Neural cell (in vitro differentiated cells): ENCODE results near the gene SAE1. TPM values are rescaled to one million over a fixed set of nuclear protein-coding genes. Genes with fewer than 3 reads are reported as not detected.

Experiments used
- H2AFZ ChIP-seq: fragments of 200-600, 300-800 bp; sonication (generic), shearing (Covaris generic); 2 replicates; pipeline ENCODE4 v1.6.0; 2014; ENCODE audit warnings: low read depth, mild to moderate bottlenecking, antibody characterized with exemption, low read length, moderate library complexity
- H3F3A ChIP-seq: fragments of 200-600 bp; shearing (Covaris generic); 2 replicates; pipeline ENCODE4 v1.6.1; 2016; ENCODE audit warnings: mild to moderate bottlenecking, moderate library complexity, mixed read lengths, antibody characterized with exemption, low read length; ENCODE audit not compliant: insufficient read depth, poor library complexity, severe bottlenecking
- H3K27ac ChIP-seq: fragments of 200-600, 300-800 bp; sonication (generic), shearing (Covaris generic); 2 replicates; pipeline ENCODE4 v1.5.1; 2014; ENCODE audit warnings: mild to moderate bottlenecking, low read length, moderate library complexity
- H3K27me3 ChIP-seq: fragments of 300-800, 200-600 bp; sonication (generic), shearing (Covaris generic); 2 replicates; pipeline ENCODE4 v1.6.0; 2014; ENCODE audit warnings: mild to moderate bottlenecking, low read depth, low read length, moderate library complexity; ENCODE audit not compliant: insufficient read depth
- H3K36me3 ChIP-seq: fragments of 300-800, 200-600 bp; sonication (generic), shearing (Covaris generic); 2 replicates; pipeline ENCODE4 v1.5.1; 2014; ENCODE audit warnings: mild to moderate bottlenecking, antibody characterized with exemption, low read length, moderate library complexity; ENCODE audit not compliant: insufficient read depth
- H3K4me2 ChIP-seq: fragments of 300-800, 200-600 bp; sonication (generic), shearing (Covaris generic); 2 replicates; pipeline ENCODE4 v1.6.0; 2014; ENCODE audit warnings: mild to moderate bottlenecking, low read length
- H3K4me3 ChIP-seq: fragments of 300-800, 200-600 bp; sonication (generic), shearing (Covaris generic); 2 replicates; pipeline ENCODE4 v1.5.1; 2014; ENCODE audit warnings: mild to moderate bottlenecking, low read length, moderate library complexity
- H3K79me2 ChIP-seq: fragments of 200-600 bp; shearing (Covaris generic); replicated peaks from 2 replicates; pipeline ENCODE4 v1.6.0; 2014; ENCODE audit warnings: mild to moderate bottlenecking, low read length, moderate library complexity; ENCODE audit not compliant: insufficient read depth
- H3K9ac ChIP-seq: fragments of 300-800, 200-600 bp; sonication (generic), shearing (Covaris generic); 2 replicates; pipeline ENCODE4 v1.6.1; 2016; ENCODE audit warnings: mild to moderate bottlenecking, low read length, mixed read lengths
- H3K9me2 ChIP-seq: fragments of 200-600 bp; shearing (Covaris generic); 2 replicates; pipeline ENCODE4 v1.6.1; 2016; ENCODE audit warnings: mild to moderate bottlenecking, low read length, mixed read lengths; ENCODE audit not compliant: insufficient read depth
- H3K9me3 ChIP-seq: fragments of 200-600, 300-800 bp; sonication (generic), shearing (Covaris generic); 2 replicates; pipeline ENCODE4 v1.6.1; 2016; ENCODE audit warnings: mild to moderate bottlenecking, mixed run types, low read length, moderate library complexity, mixed read lengths
- H4K20me1 ChIP-seq: fragments of 200-600 bp; shearing (Covaris generic); 2 replicates; pipeline ENCODE4 v1.6.1; 2016; ENCODE audit warnings: mild to moderate bottlenecking, mixed run types; ENCODE audit not compliant: insufficient read depth
- EP300 ChIP-seq: fragments of 450-650 bp; conservative IDR thresholded peaks from 2 replicates; pipeline ENCODE4 v1.6.1; 2014; ENCODE audit warnings: antibody characterized with exemption, mild to moderate bottlenecking, moderate library complexity; ENCODE audit not compliant: poor library complexity, severe bottlenecking
- EZH2 ChIP-seq: fragments of 200-600, 300-800 bp; shearing (Covaris generic), sonication (generic); IDR thresholded peaks from 2 replicates; pipeline ENCODE4 v1.6.1; 2014; ENCODE audit warnings: antibody characterized with exemption, low read length, borderline replicate concordance, mild to moderate bottlenecking; ENCODE audit not compliant: insufficient read depth, poor library complexity, severe bottlenecking
- MXI1 ChIP-seq: fragments of 450-650 bp; conservative IDR thresholded peaks from 2 replicates; pipeline ENCODE4 v1.6.1; 2014; ENCODE audit warnings: antibody characterized with exemption, mild to moderate bottlenecking; ENCODE audit not compliant: poor library complexity, severe bottlenecking
- POLR2AphosphoS5 ChIP-seq: IDR thresholded peaks from 2 replicates; pipeline ENCODE4 v1.6.1; 2012
- RAD21 ChIP-seq: fragments of 450-650 bp; conservative IDR thresholded peaks from 2 replicates; pipeline ENCODE4 v1.6.1; 2014; ENCODE audit warnings: antibody characterized with exemption, mild to moderate bottlenecking, moderate library complexity
- SMC3 ChIP-seq: fragments of 450-650 bp; conservative IDR thresholded peaks from 2 replicates; pipeline ENCODE4 v1.6.1; 2014; ENCODE audit warnings: antibody characterized with exemption, mild to moderate bottlenecking, moderate library complexity; ENCODE audit not compliant: poor library complexity
- TAF1 ChIP-seq: IDR thresholded peaks from 2 replicates; pipeline ENCODE4 v1.6.1; 2012; ENCODE audit warnings: low read depth
- polyA plus RNA-seq: library from polyadenylated mRNA; depleted of rRNA; stranded (reverse); fragments of >200 nt; gene quantifications from 2 replicates; pipeline ENCODE4 v1.2.3, GENCODE V29; 2014
- TF ChIP-seq, protein P1 (sequence below): IDR thresholded peaks from 2 replicates; pipeline ENCODE4 v1.6.1; 2012; ENCODE audit warnings: borderline replicate concordance
- TF ChIP-seq, protein P2 (sequence below): fragments of 450-650 bp; IDR thresholded peaks from 2 replicates; pipeline ENCODE4 v1.5.1; 2014; ENCODE audit warnings: antibody characterized with exemption, mild to moderate bottlenecking, moderate library complexity; ENCODE audit not compliant: poor library complexity, severe bottlenecking

The SAE1 gene
- polyA plus RNA-seq, 1 donor from 2014 or later, result 178 TPM

DNA sequence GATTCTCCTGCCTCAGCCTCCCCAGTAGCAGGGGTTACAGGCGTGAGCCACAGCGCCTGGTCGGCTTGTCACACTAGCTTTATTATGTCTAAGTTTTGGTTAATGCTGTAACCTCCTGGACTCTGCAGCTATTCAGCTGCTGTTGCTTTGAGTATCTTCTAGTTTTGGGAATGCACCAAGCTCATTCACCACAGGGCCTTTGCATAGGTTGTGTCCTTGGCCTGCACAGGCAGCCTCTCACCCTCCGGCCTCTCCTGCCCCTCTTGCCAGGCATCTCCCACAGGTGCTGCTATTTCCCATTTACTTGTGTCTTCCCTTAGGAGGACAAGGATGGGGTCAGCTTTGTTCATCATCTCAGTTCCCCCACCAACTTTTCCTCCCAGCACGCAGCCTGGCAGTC lies 123.3 kb downstream of the SAE1 start:
- H3K9me3 ChIP-seq, result no peaks in the 10 kb centered on the region
- no peak overlapping the region for H3K9ac ChIP-seq
- no peaks in the 10 kb centered on the region for H3K27me3 ChIP-seq
- no peak overlapping the region for H3K4me2 ChIP-seq
- H3K36me3 ChIP-seq, result no peaks in the 10 kb centered on the region
- no peaks in the 10 kb centered on the region for H3K79me2 ChIP-seq
- no peaks in the 10 kb centered on the region for H3F3A ChIP-seq
- no peak overlapping the region for H2AFZ ChIP-seq
- H3K4me3 ChIP-seq, result no peak overlapping the region
- no peak overlapping the region for H3K27ac ChIP-seq
- TF ChIP-seq, protein P1, sequence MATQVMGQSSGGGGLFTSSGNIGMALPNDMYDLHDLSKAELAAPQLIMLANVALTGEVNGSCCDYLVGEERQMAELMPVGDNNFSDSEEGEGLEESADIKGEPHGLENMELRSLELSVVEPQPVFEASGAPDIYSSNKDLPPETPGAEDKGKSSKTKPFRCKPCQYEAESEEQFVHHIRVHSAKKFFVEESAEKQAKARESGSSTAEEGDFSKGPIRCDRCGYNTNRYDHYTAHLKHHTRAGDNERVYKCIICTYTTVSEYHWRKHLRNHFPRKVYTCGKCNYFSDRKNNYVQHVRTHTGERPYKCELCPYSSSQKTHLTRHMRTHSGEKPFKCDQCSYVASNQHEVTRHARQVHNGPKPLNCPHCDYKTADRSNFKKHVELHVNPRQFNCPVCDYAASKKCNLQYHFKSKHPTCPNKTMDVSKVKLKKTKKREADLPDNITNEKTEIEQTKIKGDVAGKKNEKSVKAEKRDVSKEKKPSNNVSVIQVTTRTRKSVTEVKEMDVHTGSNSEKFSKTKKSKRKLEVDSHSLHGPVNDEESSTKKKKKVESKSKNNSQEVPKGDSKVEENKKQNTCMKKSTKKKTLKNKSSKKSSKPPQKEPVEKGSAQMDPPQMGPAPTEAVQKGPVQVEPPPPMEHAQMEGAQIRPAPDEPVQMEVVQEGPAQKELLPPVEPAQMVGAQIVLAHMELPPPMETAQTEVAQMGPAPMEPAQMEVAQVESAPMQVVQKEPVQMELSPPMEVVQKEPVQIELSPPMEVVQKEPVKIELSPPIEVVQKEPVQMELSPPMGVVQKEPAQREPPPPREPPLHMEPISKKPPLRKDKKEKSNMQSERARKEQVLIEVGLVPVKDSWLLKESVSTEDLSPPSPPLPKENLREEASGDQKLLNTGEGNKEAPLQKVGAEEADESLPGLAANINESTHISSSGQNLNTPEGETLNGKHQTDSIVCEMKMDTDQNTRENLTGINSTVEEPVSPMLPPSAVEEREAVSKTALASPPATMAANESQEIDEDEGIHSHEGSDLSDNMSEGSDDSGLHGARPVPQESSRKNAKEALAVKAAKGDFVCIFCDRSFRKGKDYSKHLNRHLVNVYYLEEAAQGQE, result no peak
- no peaks in the 10 kb centered on the region for H4K20me1 ChIP-seq
- no peaks in the 10 kb centered on the region for H3K9me2 ChIP-seq

DNA sequence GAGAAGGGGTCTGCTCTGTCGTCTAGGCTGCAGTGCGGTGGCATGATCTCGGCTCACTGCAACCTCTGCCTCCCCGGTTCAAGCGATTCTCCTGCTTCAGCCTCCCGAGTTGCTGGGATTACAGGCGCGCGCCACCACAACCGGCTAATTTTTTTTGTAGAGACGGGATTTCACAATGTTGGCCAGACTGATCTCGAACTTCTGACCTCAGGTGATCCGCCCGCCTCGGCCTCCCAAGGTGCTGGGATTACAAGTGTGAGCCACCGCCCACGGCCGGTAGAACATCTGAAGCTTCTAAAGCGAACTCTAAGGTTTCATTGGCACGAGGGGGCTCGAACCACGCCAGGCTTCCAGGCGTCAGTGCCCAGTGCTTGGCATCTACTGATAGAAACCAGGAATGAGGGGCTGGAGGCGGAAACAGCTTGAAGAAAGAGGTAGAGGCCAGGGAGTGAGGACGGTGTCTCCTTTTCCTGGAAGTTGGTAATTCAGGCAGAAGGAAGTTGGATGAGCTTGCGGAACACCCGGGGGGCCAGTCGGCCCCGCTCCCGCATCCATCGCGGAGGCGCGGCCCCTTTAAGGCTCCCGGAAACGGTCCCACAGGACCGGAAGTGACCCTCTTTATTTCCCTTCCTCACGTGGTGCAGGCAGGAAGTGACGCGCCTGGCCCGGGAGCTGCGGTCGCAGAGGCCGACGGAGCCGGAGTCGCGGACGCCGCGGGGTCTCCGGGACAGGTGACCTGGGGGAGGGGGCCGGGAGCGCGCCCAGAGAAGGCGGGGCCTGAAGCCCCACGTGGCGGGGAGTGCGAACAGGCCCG lies 125.5 kb downstream of the SAE1 start, which contains the start of gene CCDC9:
Gene CCDC9, plus strand, starts transcription at position 647 of the 814 bp plus-strand sequence. CDS start 1,876 bp downstream, outside the sequence.
- TF ChIP-seq RAD21 (no peak), POLR2AphosphoS5 (peak; percentile 85), EZH2 (no peak), TAF1 (peak; percentile 49), SMC3 (no peak), MXI1 (peak; percentile 56), EP300 (peak; percentile 69)
- TF ChIP-seq, protein P2, sequence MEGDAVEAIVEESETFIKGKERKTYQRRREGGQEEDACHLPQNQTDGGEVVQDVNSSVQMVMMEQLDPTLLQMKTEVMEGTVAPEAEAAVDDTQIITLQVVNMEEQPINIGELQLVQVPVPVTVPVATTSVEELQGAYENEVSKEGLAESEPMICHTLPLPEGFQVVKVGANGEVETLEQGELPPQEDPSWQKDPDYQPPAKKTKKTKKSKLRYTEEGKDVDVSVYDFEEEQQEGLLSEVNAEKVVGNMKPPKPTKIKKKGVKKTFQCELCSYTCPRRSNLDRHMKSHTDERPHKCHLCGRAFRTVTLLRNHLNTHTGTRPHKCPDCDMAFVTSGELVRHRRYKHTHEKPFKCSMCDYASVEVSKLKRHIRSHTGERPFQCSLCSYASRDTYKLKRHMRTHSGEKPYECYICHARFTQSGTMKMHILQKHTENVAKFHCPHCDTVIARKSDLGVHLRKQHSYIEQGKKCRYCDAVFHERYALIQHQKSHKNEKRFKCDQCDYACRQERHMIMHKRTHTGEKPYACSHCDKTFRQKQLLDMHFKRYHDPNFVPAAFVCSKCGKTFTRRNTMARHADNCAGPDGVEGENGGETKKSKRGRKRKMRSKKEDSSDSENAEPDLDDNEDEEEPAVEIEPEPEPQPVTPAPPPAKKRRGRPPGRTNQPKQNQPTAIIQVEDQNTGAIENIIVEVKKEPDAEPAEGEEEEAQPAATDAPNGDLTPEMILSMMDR, result no peak
- TF ChIP-seq, protein P1, result no peak
- H3K9ac ChIP-seq, result peak within 1 kb of the TSS; percentile 81
- peak within 1 kb of the TSS; percentile 95 for H3K27ac ChIP-seq

More for the DNA sequence above, 125.5 kb downstream of the SAE1 start, which contains the start of gene CCDC9:
- peak within 1 kb of the TSS; percentile 70 for H3K4me3 ChIP-seq
- H3F3A ChIP-seq, result no peaks in the 10 kb centered on the region
- peak within 1 kb of the TSS; percentile 87 for H2AFZ ChIP-seq
- peak within 1 kb of the TSS; percentile 62 for H3K4me2 ChIP-seq
- no peaks in the 10 kb centered on the region for H3K9me2 ChIP-seq
- no peaks in the 10 kb centered on the region for H3K36me3 ChIP-seq
- H4K20me1 ChIP-seq, result no peaks in the 10 kb centered on the region
- no peaks in the 10 kb centered on the region for H3K79me2 ChIP-seq
- H3K9me3 ChIP-seq, result no peaks in the 10 kb centered on the region
- H3K27me3 ChIP-seq, result no peaks in the 10 kb centered on the region
